SK-N-MC (cell line): ENCODE results near the gene SKP2.

Experiments
- EZH2 ChIP-seq: fragments of 200-600 bp; sonication (generic); IDR thresholded peaks from one replicate; pipeline ENCODE4 v1.6.1; 2017; ENCODE audit warnings: antibody characterized with exemption
- FOXP2 ChIP-seq: optimal IDR thresholded peaks from 2 replicates; pipeline ENCODE3; 2011; ENCODE audit warnings: mild to moderate bottlenecking, moderate library complexity; ENCODE audit not compliant: insufficient read depth; ENCODE audit errors: extremely low read length, control extremely low read depth
- POLR2AphosphoS5 ChIP-seq: IDR thresholded peaks from 2 replicates; pipeline ENCODE4 v1.6.1; 2012; ENCODE audit warnings: mild to moderate bottlenecking, low read depth, low read length, borderline replicate concordance

- no peak for TF ChIP-seq POLR2AphosphoS5
- TF ChIP-seq EZH2: no peak
- no peak for TF ChIP-seq FOXP2
Observed at GRCh38 chr5:36206913-36207312, 55.0 kb downstream of the SKP2 start.
